Right atrium auricular region (tissue), 2 donors: ENCODE data around the gene RPTOR. TPM values are rescaled to one million over a fixed set of nuclear protein-coding genes. Genes with fewer than 3 reads are reported as not detected.
"Not testable (repeated sequence)": the region's sequence is repeated elsewhere in the genome, so short reads cannot be mapped to it uniquely, and the experiment has no call there.

Experiments
- DNase-seq: peaks from one replicate; pipeline ENCODE4 v3.0.0-alpha.2; 2019; ENCODE audit warnings: low spot score
- H3K27ac ChIP-seq, 2 donors: fragments of 200-600 bp; sonication (generic); 1 replicate in 1 of 2; 2 replicates in 1 of 2; pipeline ENCODE4 v1.5.1; 2016 to 2019
- H3K27me3 ChIP-seq, 2 donors: fragments of 200-600 bp; sonication (generic); one replicate each; pipeline versions ENCODE4 v1.5.1 to v1.6.0; 2017 to 2019
- H3K36me3 ChIP-seq: fragments of 200-600 bp; sonication (generic); one replicate; pipeline ENCODE4 v1.5.1; 2016
- H3K4me1 ChIP-seq, 2 donors: fragments of 200-600 bp; sonication (generic); one replicate each; pipeline versions ENCODE4 v1.5.1 to v1.6.0; 2017 to 2019
- H3K4me3 ChIP-seq, 2 donors: fragments of 200-600 bp; sonication (generic); 1 replicate in 1 of 2; 2 replicates in 1 of 2; pipeline ENCODE4 v1.5.1; 2017 to 2019; ENCODE audit warnings: mild to moderate bottlenecking in 1 of 2, moderate library complexity in 1 of 2
- H3K9me3 ChIP-seq, 2 donors: fragments of 200-600 bp; sonication (generic); one replicate each; pipeline ENCODE4 v1.5.1; 2019
- total RNA-seq, 2 donors: library from RNA; depleted of rRNA; stranded (reverse); fragments of >200 nt; gene quantifications; one replicate each; pipeline ENCODE4 v1.1.0, GENCODE V29; 2016
- TF ChIP-seq, protein P1 (sequence below), 2 donors: fragments of 200-600 bp; sonication (generic); IDR thresholded peaks; one replicate each; pipeline ENCODE4 v1.5.1; 2019; ENCODE audit warnings: antibody characterized with exemption in 2 of 2

The RPTOR gene
- total RNA-seq, 2 donors from 2014 or later = 19.9 to 22.6 TPM

DNA sequence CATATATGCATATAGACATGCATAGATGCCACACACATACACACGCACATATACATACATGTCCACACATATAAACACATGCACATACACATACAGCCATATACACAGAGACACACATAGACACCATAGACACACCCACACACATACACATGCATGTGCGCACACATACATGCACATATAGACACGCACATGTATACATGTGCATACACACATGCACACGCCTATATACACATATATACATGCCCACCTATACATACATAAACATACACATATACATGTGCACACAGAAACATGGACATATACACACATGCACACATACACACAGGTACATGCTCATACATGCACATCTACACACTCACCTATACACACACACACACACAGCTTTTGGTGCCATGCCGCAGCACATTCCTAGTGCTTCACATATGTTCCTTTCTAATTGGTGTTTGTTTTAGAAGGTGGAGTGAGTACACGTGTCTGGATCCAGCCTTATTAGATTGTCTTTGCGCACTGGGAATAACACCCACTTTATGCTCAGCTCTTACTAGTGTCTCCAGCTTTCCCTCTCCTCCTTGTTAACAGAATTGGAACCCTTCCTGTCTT, 198.0 kb downstream of the RPTOR start:
- TF ChIP-seq, protein P1, sequence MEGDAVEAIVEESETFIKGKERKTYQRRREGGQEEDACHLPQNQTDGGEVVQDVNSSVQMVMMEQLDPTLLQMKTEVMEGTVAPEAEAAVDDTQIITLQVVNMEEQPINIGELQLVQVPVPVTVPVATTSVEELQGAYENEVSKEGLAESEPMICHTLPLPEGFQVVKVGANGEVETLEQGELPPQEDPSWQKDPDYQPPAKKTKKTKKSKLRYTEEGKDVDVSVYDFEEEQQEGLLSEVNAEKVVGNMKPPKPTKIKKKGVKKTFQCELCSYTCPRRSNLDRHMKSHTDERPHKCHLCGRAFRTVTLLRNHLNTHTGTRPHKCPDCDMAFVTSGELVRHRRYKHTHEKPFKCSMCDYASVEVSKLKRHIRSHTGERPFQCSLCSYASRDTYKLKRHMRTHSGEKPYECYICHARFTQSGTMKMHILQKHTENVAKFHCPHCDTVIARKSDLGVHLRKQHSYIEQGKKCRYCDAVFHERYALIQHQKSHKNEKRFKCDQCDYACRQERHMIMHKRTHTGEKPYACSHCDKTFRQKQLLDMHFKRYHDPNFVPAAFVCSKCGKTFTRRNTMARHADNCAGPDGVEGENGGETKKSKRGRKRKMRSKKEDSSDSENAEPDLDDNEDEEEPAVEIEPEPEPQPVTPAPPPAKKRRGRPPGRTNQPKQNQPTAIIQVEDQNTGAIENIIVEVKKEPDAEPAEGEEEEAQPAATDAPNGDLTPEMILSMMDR (IDR thresholded peaks at IDR 0.05) = no peak
- no peaks in the 10 kb centered on the region for H3K36me3 ChIP-seq

GRCh38 chr17:80743181-80743771, 198.6 kb downstream of the RPTOR start:
- H3K36me3 ChIP-seq = no peaks in the 10 kb centered on the region
- TF ChIP-seq, protein P1 (IDR thresholded peaks at IDR 0.05) = no peak
- H3K9me3 ChIP-seq = no peaks in the 10 kb centered on the region
- H3K27ac ChIP-seq = no peak overlapping the region
- no peak for DNase-seq
- no peak overlapping the region for H3K4me3 ChIP-seq
- H3K27me3 ChIP-seq = no peaks in the 10 kb centered on the region
- no peaks in the 10 kb centered on the region for H3K4me1 ChIP-seq

More for the DNA sequence above, 198.0 kb downstream of the RPTOR start:
- no peak overlapping the region for H3K27ac ChIP-seq
- H3K4me3 ChIP-seq = no peak overlapping the region
- DNase-seq = no peak
- no peaks in the 10 kb centered on the region for H3K27me3 ChIP-seq
- no peaks in the 10 kb centered on the region for H3K4me1 ChIP-seq
- H3K9me3 ChIP-seq = no peaks in the 10 kb centered on the region

DNA sequence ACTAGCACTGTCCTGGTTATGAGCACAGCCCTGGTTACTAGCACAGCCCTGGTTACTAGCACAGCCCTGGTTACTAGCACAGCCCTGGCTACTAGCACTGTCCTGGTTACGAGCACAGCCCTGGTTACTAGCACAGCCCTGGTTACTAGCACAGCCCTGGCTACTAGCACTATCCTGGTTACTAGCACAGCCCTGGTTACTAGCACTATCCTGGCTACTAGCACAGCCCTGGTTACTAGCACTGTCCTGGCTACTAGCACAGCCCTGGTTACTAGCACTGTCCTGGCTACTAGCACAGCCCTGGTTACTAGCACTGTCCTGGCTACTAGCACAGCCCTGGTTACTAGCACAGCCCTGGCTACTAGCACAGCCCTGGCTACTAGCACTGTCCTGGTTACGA, 199.3 kb downstream of the RPTOR start:
- not testable (repeated sequence) for H3K4me1 ChIP-seq, H3K27me3 ChIP-seq, DNase-seq, H3K4me3 ChIP-seq, H3K36me3 ChIP-seq, H3K9me3 ChIP-seq, H3K27ac ChIP-seq

DNA sequence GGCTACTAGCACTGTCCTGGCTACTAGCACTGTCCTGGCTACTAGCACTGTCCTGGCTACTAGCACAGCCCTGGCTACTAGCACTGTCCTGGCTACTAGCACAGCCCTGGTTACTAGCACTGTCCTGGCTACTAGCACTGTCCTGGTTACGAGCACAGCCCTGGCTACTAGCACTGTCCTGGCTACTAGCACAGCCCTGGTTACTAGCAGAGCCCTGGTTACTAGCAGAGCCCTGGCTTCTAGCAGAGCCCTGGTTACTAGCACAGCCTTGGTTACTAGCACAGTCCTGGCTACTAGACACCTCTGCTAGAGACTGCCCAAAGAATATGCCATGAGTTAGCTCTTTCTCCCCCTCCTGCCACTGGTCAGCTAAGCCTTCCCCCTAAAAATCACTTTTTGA, 200.1 kb downstream of the RPTOR start:
- H3K36me3 ChIP-seq, H3K4me1 ChIP-seq, H3K4me3 ChIP-seq, H3K9me3 ChIP-seq, DNase-seq, H3K27ac ChIP-seq, H3K27me3 ChIP-seq: not testable (repeated sequence)

DNA sequence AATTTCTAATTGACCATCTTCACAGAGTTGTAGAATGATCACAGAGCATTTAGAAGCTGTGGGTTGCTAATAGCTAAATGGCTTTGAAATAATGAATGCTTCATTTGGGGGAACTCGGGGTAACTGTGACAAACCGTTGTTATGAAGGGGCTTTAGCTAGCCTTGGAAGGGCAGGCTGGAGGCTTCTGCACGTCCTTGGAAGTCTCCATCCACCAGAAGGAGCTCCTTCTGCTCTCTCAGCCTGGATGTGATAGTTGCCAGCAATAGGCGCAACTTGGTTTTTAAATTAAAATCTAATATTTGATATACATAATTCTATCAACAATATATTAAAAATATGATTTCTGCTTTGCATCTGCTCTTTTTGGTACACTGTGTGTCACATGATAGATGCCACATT, 200.5 kb downstream of the RPTOR start:
- Histone ChIP-seq H3K27me3 (no peaks in the 10 kb centered on the region), H3K36me3 (no peaks in the 10 kb centered on the region), H3K27ac (no peak overlapping the region), H3K9me3 (no peaks in the 10 kb centered on the region), H3K4me1 (no peaks in the 10 kb centered on the region), H3K4me3 (no peak overlapping the region)
- TF ChIP-seq, protein P1 (IDR thresholded peaks at IDR 0.05) = no peak
- no peak for DNase-seq

GRCh38 chr17:80746262-80746935, 201.8 kb downstream of the RPTOR start:
- no peaks in the 10 kb centered on the region for H3K27me3 ChIP-seq
- no peaks in the 10 kb centered on the region for H3K9me3 ChIP-seq
- no peaks in the 10 kb centered on the region for H3K4me1 ChIP-seq
- DNase-seq = no peak
- H3K36me3 ChIP-seq = no peaks in the 10 kb centered on the region
- TF ChIP-seq, protein P1 (IDR thresholded peaks at IDR 0.05) = no peak
- no peak overlapping the region for H3K4me3 ChIP-seq
- no peak overlapping the region for H3K27ac ChIP-seq
